ENCODE data around the gene ZBTB40.

GRCh38 chr1:22575532-22576149 lies 124.0 kb downstream of the ZBTB40 start:
- TF ChIP-seq EP300 (IDR thresholded peaks at IDR 0.05) (no peak), POLR2AphosphoS5 (IDR thresholded peaks at IDR 0.05) (no peak)

Measured in esophagus muscularis mucosa (tissue), 3 donors.